ENCODE results near the gene SPAG9. TPM values are rescaled to one million over a fixed set of nuclear protein-coding genes. Genes with fewer than 3 reads are reported as not detected.

SPAG9 gene
- total and polyA plus RNA-seq, 2 donors from 2014 or later: 15.4 to 93.3 TPM

GRCh38 chr17:50995668-50996067 lies 125.0 kb downstream of the SPAG9 start:
- H3K4me1 ChIP-seq (ENCODE audit: control insufficient read depth in 2 of 3, insufficient read depth in 2 of 3, low read depth in 1 of 3, low read length in 3 of 3): no peaks in the 10 kb centered on the region
- no peak for DNase-seq
- FAIRE-seq: no peak
- H3K27me3 ChIP-seq (ENCODE audit: control insufficient read depth, insufficient read depth, low read length): no peaks in the 10 kb centered on the region
- TF ChIP-seq CTCF (IDR thresholded peaks at IDR 0.05; ENCODE audit: borderline replicate concordance, extremely low read depth, insufficient read depth): no peak
- H3K9me3 ChIP-seq (ENCODE audit: control insufficient read depth in 2 of 3, insufficient read depth in 1 of 3, low read length in 3 of 3): no peaks in the 10 kb centered on the region
- intact Hi-C loops (cut with DNase I): no loop called here
- no peak overlapping the region for H3K9ac ChIP-seq (ENCODE audit: low read length in 3 of 3)
- H3K4me3 ChIP-seq (ENCODE audit: low read length in 3 of 3): no peak overlapping the region
- H3K27ac ChIP-seq (ENCODE audit: low read depth in 2 of 2, low read length in 2 of 2): no peak overlapping the region
- H3K36me3 ChIP-seq (ENCODE audit: control insufficient read depth in 2 of 3, insufficient read depth in 3 of 3, low read length in 3 of 3): peaks cover 11 to 65% (median 36%) of the 10 kb centered on the region in 3 donors

GRCh38 chr17:50993544-50993943 lies 127.1 kb downstream of the SPAG9 start:
- Histone ChIP-seq H3K9me3 (ENCODE audit: control insufficient read depth in 2 of 3, insufficient read depth in 1 of 3, low read length in 3 of 3) (no peaks in the 10 kb centered on the region), H3K27me3 (ENCODE audit: control insufficient read depth, insufficient read depth, low read length) (no peaks in the 10 kb centered on the region), H3K27ac (ENCODE audit: low read depth in 2 of 2, low read length in 2 of 2) (no peak overlapping the region), H3K9ac (ENCODE audit: low read length in 3 of 3) (no peak overlapping the region), H3K4me1 (ENCODE audit: control insufficient read depth in 2 of 3, insufficient read depth in 2 of 3, low read depth in 1 of 3, low read length in 3 of 3) (no peaks in the 10 kb centered on the region), H3K36me3 (ENCODE audit: control insufficient read depth in 2 of 3, insufficient read depth in 3 of 3, low read length in 3 of 3) (peaks cover 11 to 72% (median 40%) of the 10 kb centered on the region in 3 donors), H3K4me3 (ENCODE audit: low read length in 3 of 3) (no peak overlapping the region)
- FAIRE-seq: no peak
- intact Hi-C loops (cut with DNase I): no loop called here
- TF ChIP-seq CTCF (IDR thresholded peaks at IDR 0.05; ENCODE audit: borderline replicate concordance, extremely low read depth, insufficient read depth): no peak
- DNase-seq: no peak

- Histone ChIP-seq H3K27ac (ENCODE audit: low read depth in 2 of 2, low read length in 2 of 2) (no peak overlapping the region), H3K27me3 (ENCODE audit: control insufficient read depth, insufficient read depth, low read length) (no peaks in the 10 kb centered on the region), H3K9me3 (ENCODE audit: control insufficient read depth in 2 of 3, insufficient read depth in 1 of 3, low read length in 3 of 3) (no peaks in the 10 kb centered on the region), H3K9ac (ENCODE audit: low read length in 3 of 3) (no peak overlapping the region), H3K36me3 (ENCODE audit: control insufficient read depth in 2 of 3, insufficient read depth in 3 of 3, low read length in 3 of 3) (peaks cover 11 to 48% (median 25%) of the 10 kb centered on the region in 3 donors), H3K4me1 (ENCODE audit: control insufficient read depth in 2 of 3, insufficient read depth in 2 of 3, low read depth in 1 of 3, low read length in 3 of 3) (no peaks in the 10 kb centered on the region), H3K4me3 (ENCODE audit: low read length in 3 of 3) (no peak overlapping the region)
- DNase-seq (no peak), FAIRE-seq (no peak)
- intact Hi-C loops (cut with DNase I): no loop called here
- no peak for TF ChIP-seq CTCF (IDR thresholded peaks at IDR 0.05; ENCODE audit: borderline replicate concordance, extremely low read depth, insufficient read depth)
Observed at GRCh38 chr17:50989149-50989548, 131.5 kb downstream of the SPAG9 start.

GRCh38 chr17:50988427-50988826 lies 132.2 kb downstream of the SPAG9 start:
- FAIRE-seq (no peak), DNase-seq (no peak)
- peaks cover 8 to 52% (median 23%) of the 10 kb centered on the region in 3 donors for H3K36me3 ChIP-seq (ENCODE audit: control insufficient read depth in 2 of 3, insufficient read depth in 3 of 3, low read length in 3 of 3)
- H3K4me1 ChIP-seq (ENCODE audit: control insufficient read depth in 2 of 3, insufficient read depth in 2 of 3, low read depth in 1 of 3, low read length in 3 of 3): no peaks in the 10 kb centered on the region
- H3K9ac ChIP-seq (ENCODE audit: low read length in 3 of 3): no peak overlapping the region
- no peak overlapping the region for H3K4me3 ChIP-seq (ENCODE audit: low read length in 3 of 3)
- intact Hi-C loops (cut with DNase I): no loop called here
- no peak overlapping the region for H3K27ac ChIP-seq (ENCODE audit: low read depth in 2 of 2, low read length in 2 of 2)
- TF ChIP-seq CTCF (IDR thresholded peaks at IDR 0.05; ENCODE audit: borderline replicate concordance, extremely low read depth, insufficient read depth): no peak
- no peaks in the 10 kb centered on the region for H3K27me3 ChIP-seq (ENCODE audit: control insufficient read depth, insufficient read depth, low read length)
- no peaks in the 10 kb centered on the region for H3K9me3 ChIP-seq (ENCODE audit: control insufficient read depth in 2 of 3, insufficient read depth in 1 of 3, low read length in 3 of 3)
